Measurements from ENCODE around the gene PRKCA. TPM values are rescaled to one million over a fixed set of nuclear protein-coding genes. Genes with fewer than 3 reads are reported as not detected.

PRKCA gene
- total RNA-seq, 1 experiment from 2014 or later = 21.8 TPM

DNA sequence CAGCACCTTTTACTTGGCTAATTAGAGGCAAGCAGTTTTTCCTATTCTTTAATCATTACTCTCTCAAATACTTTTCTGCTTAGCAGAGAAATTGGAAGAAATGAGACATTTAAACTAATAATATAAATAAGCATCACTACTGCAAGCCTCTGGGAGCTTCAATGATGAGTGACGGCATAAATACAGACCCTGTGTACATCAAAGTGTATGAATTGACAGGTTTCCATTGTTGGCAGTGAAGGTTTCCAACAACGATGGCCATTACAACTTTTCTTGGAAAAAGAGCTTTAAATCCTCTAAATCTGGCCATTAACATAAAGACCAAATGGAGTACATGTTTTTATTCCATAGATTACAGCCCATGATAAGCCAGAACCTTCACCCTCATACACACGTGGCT lies 493.1 kb downstream of the PRKCA start:
- no peak for DNase-seq (ENCODE audit: low read depth)

DNA sequence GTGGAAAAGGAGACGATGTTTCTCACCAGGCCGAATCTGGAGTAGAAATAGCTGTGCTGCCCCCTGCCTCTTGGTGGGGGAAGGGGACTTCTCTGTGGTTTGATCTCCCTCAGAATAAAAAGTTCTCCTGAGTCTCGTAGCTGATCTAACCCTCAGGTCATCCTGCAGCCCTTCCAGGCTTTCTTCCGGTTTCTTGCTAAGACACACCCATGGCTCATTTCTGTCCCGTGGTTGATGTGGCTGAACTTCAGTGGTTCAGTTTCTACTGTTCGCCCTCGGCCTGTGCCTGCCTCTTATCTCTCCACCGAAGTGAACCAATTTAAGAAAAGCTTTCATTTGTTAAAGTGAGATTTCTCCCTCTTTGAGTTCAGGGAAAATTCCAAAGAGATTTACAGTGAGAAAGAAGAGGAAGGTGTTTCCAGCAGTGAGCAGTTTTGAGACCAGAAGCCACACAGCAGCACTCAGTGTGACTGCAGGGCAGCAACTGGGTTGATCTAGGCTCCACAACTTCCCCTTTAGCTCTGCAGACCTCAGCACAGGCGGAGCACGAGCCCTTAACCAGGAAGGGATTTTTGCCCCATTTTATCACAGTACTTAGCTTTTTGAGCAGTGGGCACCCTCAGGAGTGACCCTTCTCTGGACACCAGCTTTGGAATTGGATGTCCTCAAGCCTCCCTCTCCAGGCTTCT lies 497.6 kb downstream of the PRKCA start:
- DNase-seq (ENCODE audit: low read depth) = no peak

DNA sequence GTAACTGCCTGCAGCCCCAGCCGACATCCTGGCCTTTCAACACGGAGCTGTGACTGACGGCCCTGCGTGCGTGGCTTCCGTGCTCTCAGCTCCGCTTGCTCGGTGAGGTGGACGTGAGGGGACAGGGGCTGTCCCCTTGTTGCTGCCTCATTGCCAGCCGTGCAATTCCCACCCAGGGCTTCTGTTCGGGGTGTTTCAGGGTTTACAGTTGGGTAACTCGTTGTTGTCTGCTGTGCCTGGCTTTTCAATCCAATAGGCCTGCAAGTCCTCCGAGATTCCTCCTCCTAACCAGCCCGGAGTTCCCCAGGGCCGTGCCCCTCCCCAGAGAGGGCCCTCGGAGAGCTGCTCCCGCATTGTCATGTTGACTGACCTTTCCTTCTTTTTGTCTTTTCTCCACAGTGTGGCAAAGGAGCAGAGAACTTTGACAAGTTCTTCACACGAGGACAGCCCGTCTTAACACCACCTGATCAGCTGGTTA lies 501.1 kb downstream of the PRKCA start:
- no peak for DNase-seq (ENCODE audit: low read depth)

DNA sequence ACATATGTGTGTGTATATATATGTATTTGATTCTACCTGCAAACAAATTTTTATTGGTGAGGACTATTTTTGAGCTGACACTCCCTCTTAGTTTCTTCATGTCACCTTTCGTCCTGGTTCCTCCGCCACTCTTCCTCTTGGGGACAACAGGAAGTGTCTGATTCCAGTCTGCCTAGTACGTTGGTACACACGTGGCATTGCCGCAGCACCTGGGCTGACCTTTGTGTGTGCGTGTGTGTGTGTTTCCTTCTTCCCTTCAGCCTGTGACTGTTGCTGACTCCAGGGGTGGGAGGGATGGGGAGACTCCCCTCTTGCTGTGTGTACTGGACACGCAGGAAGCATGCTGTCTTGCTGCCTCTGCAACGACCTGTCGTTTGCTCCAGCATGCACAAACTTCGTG lies 503.2 kb downstream of the PRKCA start:
- DNase-seq (ENCODE audit: low read depth) = no peak

DNA sequence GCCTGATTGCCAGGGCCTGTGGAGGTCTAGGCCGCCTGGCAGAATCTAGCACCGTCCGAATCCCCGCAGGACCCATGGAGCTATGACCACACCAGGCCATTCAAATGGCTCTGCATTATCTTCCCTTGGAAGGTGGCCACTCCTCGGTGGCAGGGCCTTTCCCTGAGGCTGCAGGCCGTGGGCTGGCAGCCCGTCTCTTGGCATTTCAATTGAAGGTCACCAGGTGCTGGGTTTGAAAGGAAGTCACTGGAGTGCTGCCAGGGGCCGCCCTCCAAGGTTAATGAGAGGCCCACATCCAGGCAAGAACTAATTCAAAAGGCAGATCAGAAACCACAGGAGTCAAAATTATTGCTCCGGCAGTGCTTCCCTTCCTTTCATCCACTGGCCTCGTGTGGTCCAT lies 504.8 kb downstream of the PRKCA start:
- DNase-seq (ENCODE audit: low read depth) = no peak

DNA sequence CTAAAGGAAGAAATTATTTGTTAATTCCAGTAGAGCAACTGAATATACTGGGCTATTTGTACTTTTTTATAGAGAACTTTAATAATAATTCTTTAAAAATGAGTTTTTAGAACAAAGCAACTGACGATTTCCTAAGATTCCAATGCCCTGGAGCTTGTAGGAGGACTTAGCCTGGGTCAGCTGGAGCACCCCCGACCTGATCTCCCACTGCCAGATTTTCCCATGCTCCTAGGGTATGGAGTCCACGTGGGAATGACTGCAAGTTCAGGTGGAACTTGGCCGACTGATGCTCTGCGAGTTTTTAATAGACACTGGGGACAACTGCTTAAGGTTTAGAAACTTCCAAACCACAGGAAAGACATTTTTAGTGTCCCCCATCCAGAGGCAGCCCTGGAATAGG lies 507.0 kb downstream of the PRKCA start:
- no peak for DNase-seq (ENCODE audit: low read depth)

DNA sequence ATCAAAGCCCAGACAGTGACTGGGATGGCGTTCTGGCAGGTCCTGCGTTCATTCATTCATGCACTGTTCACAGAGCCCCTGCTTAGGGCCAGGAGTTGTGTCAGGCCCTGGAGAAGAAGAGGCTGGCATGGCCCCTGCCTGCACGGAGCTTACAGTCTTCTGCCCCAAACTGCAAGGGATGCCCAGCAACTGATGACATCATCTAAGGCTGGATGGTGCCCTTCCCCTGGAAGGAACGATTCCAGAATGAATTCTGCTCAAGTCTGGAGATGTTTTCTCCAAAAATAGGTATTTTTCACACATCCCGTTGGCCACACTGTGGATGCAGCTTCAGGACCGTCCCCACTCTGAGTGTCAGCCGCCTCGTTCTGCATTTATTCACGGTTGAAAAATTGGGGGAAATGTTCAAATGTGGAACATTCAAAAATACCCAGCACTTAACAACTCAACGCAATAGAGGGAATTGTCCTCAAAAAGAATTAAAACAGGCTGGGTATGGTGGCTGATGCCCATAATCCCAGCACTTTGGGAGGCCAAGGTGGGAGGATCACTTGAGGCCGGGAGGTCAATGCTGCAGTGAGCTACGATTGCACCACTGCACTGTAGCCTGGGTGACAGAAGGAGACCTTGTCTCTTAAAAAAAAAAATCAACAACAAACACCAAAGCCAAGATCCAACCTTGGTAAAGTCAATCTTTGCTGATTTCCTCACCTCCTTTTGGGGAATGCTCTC lies 508.7 kb downstream of the PRKCA start:
- DNase-seq (ENCODE audit: low read depth) = no peak

DNA sequence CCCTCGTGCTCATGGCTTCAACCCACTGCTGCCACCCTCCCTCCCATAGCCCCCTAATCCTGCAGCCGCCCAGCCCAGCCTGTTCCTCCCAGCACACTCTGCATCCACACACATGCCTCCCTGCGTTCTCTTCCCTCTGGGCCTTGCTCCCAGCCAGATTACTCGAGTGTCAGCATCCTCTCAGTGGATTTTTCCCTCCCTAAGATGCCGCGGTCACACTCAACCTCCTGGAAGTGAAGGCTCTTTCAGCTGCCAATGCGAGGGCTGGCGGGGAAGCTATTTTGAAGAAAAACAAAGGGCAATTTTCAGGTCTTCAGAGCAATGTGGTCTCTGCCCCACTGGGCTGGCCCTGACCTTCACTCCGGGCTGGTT lies 509.3 kb downstream of the PRKCA start:
- no peak for DNase-seq (ENCODE audit: low read depth)

DNA sequence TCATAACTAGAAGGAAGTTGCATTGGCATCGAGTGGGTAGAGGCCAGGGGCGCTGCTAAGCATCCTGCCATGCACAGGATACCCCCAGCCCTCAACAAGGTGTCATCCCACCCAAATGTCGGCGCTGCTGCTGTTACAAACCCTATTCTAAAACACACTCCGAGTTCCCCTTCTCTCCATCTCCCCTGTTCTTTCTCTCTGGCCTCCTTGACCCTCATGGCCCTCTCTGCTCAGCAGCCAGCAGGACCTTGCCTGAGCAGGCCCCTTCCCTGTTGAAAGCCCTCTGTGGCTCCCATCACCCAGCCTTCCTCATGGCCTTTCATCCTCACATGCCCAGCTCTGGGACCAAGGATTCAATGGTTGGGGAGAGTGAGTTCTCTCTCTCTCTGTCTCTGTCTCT lies 510.2 kb downstream of the PRKCA start:
- DNase-seq (ENCODE audit: low read depth) = no peak

DNA sequence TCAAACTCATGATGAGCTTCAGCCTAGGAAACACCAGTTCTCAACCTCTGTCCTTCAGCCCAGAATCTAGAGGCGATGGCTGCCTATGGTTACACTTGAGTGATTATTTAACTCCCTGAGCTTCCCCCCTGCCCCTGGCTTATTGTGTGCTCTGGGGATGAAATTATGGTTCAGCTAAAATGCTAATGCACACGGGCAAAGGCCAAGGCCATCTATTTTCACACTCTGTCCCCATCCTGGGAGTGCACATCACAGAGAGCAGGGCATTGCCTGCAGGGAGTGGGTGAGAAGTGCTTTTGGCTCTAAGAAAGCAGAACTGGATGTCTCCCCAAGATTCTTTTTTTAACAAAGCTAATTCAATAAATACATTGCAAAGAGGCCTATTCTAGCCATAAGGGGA lies 510.9 kb downstream of the PRKCA start:
- DNase-seq (ENCODE audit: low read depth) = no peak

DNA sequence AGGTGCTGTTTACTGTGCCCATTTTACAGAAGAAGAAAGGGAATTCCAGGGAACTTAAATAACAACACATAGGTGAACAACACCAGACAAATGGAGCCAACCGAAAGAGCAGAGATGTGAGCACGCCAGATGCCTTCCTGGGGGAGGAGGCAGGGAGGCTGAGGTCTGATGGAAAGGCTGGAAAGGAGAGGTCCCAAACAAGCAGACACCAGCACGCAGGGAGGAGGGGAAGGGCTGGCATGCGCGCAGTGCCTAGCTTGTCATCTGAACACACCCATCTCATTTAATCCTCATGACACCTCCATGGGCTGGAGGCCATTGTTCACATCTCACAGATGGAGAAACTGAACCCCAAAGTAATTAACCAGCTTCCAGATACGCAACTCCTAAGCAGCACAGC lies 511.6 kb downstream of the PRKCA start:
- no peak for DNase-seq (ENCODE audit: low read depth)

DNA sequence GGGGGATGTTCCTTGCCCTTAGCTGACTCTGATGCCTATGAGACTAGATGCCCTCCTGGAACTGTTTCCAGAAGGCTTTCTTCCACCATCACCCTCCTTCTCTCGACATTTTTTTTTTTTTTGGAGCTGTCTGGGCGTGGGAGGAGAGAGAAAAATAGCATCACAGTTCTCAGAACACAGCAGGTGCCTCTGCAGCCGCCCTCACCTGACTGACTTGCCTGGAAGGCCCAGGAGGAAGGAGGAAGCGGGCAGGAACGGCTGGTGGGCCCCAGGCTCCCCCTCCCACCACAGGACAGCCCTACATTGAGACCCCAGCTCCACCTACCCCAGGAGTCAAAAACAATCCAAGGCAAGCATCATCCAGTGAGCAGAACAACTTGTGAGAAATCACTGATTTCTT lies 512.2 kb downstream of the PRKCA start:
- no peak for DNase-seq (ENCODE audit: low read depth)

DNA sequence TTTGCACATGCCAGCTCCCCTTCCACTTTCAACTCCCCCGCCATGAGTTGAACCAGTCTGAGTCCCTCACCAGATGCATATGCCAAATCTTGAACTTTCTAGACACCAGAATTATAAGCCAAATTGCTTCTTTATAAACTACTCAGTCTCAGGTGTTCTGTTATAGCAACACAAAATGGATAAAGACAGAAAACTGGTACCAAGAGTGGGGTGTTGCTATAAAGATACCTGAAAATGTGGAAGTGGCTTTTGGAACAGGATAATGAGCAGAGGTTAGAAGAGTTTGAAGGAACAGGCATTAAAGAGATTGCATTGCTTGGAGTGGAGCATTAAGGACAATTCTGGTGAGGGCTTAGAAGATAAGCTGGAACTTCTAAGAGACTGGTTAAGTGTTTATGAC lies 515.3 kb downstream of the PRKCA start:
- no peak for DNase-seq (ENCODE audit: low read depth)

DNA sequence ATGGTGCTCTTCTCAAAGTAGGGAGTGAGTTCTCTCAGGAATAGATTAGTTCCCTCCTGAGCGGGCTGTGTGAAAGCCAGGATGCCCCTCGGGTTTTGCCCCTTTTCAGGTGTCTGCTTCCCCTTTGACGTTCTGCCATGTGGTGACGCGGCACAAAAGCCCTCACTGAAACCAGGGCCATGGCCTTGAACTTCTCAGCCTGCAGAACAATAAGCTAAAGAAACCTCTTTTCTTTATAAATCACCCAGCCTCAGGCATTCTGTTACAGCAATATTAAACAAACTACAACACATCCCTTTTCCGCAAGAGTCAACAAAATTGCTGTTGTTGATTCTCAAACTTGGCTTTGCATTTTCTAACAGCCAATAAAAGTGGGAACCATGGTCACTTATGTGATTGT lies 517.1 kb downstream of the PRKCA start:
- DNase-seq (ENCODE audit: low read depth) = no peak

DNA sequence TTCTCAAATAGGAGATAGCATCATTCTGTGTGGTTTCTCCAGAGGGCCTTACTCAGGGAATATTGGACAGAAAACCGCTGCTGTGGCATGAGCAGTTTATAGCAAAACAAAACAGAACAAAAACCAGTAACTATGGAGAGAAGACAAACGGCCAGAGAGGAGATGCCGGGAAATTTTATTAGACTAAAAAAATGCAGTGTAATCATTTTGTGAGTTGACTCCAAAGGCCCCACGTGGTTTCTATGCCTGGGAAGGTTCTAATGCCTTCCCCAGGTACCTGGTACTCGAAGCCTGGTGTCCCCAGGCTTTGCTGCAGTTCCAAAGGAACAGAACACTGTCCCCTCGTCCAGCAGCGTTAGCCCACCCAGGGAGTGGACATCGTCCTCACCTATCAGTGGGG lies 519.6 kb downstream of the PRKCA start:
- DNase-seq (ENCODE audit: low read depth) = no peak

DNA sequence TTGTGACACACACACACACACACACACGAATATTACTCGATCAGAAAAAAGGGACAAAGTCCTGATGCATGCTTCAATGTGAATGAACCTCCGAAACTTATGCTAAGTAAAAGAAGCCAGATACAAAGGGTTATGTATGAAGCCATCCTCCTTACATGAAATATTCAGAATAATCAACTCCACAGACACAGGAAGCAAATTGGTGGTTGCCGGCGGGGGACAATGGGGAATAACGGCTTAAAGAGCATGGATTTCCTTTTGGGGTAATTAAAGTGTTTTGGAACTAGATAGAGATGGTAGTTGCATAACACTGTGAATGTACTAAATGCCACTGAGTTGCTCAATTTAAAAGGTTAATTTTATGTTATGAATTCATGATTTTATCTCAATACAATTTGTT lies 524.4 kb downstream of the PRKCA start:
- no peak for DNase-seq (ENCODE audit: low read depth)

DNA sequence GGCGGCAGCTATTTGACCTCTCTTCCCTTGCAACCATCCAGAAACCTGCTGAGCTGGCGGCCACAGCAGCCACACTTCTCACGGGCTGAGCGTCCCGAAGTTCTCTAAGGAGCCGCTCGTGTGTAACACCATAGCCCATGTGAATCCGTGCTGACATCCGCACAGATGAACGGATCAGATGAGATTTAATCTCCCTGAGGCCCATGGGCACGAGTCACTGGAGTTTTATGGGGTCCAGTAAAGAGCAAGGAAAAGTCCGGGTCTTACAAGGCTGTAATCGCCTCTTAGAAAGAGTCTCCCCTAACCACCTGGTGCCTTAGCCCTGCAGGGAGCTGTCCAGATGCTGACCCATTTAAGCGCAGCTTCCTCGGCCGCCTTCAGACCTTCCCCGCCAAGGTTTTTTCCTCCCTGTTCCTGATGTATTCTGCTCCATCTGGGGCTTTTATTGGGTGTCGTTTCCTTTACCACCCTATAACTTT lies 527.0 kb downstream of the PRKCA start:
- peak; percentile 65 for DNase-seq (ENCODE audit: low read depth)

DNA sequence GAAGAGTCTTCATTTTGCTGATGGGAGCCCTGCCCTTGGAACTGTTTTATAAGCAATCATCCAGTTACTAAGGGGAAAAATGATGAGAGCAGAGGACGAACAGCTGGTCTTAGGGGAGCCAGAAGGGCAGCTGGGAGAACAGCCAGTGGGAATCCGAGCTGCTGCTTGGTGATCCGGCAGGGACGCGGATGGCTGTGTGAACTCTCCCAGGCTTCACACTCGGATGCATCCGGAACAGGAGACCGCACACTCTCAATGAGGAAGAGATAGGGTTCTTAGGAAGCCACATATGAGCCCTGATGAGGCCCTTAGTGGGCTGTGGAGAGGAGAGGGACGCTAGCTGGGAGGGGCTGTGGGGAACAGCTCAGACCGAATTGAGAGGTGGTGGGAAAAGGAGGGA lies 527.5 kb downstream of the PRKCA start:
- no peak for DNase-seq (ENCODE audit: low read depth)

DNA sequence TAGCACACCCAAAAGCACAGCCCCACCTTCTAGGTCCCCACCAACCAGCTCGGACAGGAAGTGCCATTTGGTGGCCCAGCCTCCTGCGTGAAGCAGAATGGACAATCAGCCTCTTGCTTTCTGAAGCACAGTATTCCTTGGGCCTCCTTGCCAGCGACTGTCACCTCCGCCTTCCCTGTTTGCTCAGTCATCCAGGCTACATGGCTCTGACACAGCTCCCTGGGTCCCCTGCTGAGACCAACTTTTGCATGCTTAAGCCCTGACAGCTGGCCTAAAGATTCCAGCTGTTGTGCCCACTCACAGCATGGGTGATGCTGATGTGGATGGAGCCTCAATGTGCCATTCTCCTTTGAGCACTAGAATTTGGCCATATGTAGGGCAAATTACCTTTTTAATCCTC lies 528.0 kb downstream of the PRKCA start:
- DNase-seq (ENCODE audit: low read depth) = no peak

DNA sequence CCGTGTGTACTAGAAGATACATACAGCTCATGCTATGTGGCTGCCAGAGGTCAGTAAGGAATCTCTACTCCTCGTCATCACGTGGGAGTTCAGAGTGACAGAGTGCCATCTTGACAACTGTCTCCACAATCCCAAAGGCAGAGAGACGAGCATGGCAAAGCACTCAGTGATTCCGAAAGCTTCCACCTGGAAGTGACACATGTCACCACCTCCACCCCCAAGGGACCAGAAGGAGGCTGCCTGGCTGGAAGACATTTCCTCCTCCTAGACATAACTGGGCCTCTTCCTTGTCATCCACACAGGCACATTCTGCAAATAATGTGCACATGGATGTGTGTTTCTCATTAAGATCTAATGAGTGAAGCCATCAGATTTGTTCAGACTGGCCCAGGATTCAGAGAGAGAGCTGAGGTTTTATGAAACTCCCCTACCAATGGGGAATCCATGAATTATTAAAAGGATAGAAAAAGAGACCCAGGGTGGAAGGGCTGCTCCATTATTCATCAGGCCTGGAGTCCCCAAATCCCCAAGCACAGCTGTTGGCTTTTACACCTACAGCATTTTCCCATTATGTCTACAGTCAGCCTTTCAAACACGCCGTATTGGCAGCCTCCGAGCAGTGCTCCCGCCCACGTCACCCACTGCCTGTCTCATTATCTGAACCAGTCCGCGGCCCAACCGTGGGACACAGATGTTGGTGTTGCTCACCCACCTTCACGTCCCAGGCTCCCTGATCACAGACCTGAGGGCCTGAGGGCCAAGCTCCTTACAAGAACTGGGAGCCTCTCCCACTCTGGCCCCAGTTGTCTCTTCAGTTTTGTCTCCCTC lies 529.2 kb downstream of the PRKCA start:
- DNase-seq (ENCODE audit: low read depth) = no peak

DNA sequence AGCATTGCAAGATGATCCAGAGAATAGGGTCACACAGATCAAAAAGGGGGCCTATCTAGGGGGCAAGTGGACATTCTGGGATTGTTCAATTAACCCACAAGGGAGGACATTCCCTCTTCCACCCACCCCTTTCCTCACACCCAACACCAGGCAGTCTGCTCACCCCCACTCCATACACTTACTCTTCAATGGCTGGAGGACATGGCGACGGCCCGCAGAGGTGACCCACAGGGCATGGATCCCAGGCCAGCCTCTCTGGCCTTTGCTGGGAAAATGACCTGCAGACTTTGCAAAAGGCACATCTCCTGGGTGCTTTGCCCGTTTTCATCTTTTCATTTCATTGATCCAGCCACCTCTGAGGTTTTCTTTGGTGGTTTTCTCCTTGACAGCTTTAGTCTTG lies 530.8 kb downstream of the PRKCA start:
- DNase-seq (ENCODE audit: low read depth) = no peak

DNA sequence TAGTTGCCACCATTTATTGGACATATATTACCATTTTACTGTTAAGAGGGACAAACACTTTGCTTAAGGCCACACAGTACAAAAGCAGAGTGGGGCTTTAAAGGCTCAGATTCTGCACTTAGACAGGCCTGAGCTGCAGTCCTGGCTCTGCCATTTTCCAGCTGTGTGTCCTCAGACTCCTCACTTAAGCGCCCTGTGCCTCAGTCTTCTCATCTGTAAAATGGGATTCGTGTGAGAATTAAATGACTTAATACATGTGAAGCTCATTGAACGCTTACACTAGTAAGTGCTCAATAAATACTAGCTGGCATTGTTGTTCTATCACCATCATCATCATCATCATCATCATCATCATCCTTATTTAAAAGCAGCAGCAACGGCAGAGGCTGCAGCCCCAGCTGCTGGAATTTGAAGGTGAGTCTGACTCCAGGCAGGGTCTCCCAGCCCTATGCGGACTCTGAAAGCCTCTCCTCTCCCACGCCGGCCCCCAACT lies 532.1 kb downstream of the PRKCA start:
- DNase-seq (ENCODE audit: low read depth) = no peak
